ENCODE data around the gene TNFSF8. TPM values are rescaled to one million over a fixed set of nuclear protein-coding genes. Genes with fewer than 3 reads are reported as not detected.

TNFSF8 gene, protein sequence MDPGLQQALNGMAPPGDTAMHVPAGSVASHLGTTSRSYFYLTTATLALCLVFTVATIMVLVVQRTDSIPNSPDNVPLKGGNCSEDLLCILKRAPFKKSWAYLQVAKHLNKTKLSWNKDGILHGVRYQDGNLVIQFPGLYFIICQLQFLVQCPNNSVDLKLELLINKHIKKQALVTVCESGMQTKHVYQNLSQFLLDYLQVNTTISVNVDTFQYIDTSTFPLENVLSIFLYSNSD
- not detected in 2 replicates for polyA plus RNA-seq (2012; rRNA removed)
- polyA plus RNA-seq (2012; cell fraction: cytosol; rRNA removed): not detected in 2 replicates
- polyA plus RNA-seq (2012; cell fraction: nucleus; rRNA removed): not detected in 2 replicates

DNA sequence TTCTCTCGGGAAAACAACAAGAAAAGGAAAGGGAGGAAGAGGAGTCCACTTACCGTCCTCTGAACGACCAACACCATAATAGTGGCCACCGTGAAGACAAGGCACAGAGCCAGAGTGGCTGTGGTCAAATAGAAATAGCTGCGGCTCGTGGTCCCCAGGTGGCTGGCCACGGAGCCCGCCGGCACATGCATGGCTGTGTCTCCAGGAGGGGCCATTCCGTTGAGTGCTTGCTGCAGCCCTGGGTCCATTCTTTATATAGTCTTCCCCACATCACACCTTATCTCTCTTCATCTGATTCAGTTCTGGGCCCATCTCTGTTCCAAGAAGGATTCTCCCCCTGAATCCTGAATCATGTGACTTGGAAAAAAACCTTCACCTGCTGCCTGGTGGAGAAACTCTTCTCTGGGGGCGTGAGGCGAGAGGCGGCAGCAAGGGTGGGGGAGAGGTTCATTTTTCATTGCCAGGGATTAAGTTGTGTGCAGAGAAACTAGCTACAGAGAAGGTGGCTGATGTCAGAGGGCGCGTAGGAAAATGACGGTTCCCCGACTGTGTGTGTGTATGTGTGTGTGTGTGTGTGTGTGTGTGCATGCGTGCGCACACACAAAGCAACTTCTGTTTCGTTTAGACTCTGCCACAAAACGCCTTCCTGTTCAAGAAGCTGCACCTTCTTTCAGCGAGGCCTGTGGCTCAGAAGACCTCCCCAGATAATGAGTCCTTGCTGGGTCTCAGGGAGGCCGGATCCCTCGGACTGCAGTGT lies at the start of gene TNFSF8:
TSS of gene TNFSF8 (minus strand) at position 536 of the 757 bp plus-strand sequence. CDS start at position 248, 288 bp downstream.
- POLR2A ChIA-PET: no interaction called here

DNA sequence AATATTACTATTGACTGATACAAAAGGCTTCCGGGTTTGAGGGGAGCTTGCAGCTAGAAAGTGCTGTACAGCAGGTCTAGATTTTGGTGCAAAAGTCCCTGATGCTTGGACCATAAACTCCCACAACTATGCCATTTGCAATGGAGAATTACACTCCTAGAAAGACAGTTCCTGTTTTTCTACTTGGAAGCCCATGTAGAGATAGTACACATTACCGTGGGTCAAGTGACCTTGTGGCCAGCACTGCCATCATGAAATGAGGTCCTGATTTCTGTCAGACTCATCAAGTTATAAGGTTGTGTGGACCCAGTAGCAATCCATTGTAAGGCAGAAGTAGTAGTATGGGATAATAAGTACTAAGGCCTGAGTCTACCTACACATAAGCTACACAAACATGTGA lies 42.8 kb upstream of the TNFSF8 start:
- POLR2A ChIA-PET: no interaction called here
- TF ChIP-seq, protein P1, sequence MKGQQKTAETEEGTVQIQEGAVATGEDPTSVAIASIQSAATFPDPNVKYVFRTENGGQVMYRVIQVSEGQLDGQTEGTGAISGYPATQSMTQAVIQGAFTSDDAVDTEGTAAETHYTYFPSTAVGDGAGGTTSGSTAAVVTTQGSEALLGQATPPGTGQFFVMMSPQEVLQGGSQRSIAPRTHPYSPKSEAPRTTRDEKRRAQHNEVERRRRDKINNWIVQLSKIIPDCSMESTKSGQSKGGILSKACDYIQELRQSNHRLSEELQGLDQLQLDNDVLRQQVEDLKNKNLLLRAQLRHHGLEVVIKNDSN (IDR thresholded peaks at IDR 0.05; ENCODE audit: borderline replicate concordance, low read depth): no peak
- TF ChIP-seq FOXM1 (IDR thresholded peaks at IDR 0.05; ENCODE audit: low read depth) (no peak), TAF1 (IDR thresholded peaks at IDR 0.05; ENCODE audit: borderline replicate concordance, low read depth, low read length) (no peak), RFX5 (IDR thresholded peaks at IDR 0.05; ENCODE audit: low read length) (no peak), YY1 (IDR thresholded peaks at IDR 0.05; ENCODE audit: low read depth) (no peak), TEAD4 (IDR thresholded peaks at IDR 0.05; ENCODE audit: borderline replicate concordance, insufficient read depth) (no peak)
- TF ChIP-seq, protein P2, sequence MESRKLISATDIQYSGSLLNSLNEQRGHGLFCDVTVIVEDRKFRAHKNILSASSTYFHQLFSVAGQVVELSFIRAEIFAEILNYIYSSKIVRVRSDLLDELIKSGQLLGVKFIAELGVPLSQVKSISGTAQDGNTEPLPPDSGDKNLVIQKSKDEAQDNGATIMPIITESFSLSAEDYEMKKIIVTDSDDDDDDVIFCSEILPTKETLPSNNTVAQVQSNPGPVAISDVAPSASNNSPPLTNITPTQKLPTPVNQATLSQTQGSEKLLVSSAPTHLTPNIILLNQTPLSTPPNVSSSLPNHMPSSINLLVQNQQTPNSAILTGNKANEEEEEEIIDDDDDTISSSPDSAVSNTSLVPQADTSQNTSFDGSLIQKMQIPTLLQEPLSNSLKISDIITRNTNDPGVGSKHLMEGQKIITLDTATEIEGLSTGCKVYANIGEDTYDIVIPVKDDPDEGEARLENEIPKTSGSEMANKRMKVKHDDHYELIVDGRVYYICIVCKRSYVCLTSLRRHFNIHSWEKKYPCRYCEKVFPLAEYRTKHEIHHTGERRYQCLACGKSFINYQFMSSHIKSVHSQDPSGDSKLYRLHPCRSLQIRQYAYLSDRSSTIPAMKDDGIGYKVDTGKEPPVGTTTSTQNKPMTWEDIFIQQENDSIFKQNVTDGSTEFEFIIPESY (IDR thresholded peaks at IDR 0.05; ENCODE audit: borderline replicate concordance, low read depth): no peak
- 23% methylated on average over 2 of the region's 2 CpGs for WGBS (ENCODE audit: low lambda C conversion rate)

More for the DNA sequence above, at the start of gene TNFSF8:
- H2AFZ ChIP-seq (ENCODE audit: low read depth): no peak within 1 kb of the TSS
- DNase-seq: no peak
- H3K9ac ChIP-seq: no peak within 1 kb of the TSS
- H3K9me3 ChIP-seq: no peaks in the 10 kb centered on the region
- H4K20me1 ChIP-seq (ENCODE audit: insufficient read depth): no peaks in the 10 kb centered on the region
- H3K4me2 ChIP-seq: no peak within 1 kb of the TSS
- CTCF ChIA-PET: interaction anchor here (2.0 kb wide), 1 partner anchor 10 kb away, joined by 4 read pairs; no protein-coding TSS in a partner anchor
- H3K27me3 ChIP-seq (ENCODE audit: insufficient read depth): peaks cover 51% of the 10 kb centered on the region
- H3K4me1 ChIP-seq (ENCODE audit: control insufficient read depth in 1 of 2, insufficient read depth in 2 of 2, low read depth in 1 of 2, low read length in 1 of 2): no peaks in the 10 kb centered on the region
- no peaks in the 10 kb centered on the region for H3K36me3 ChIP-seq (replicated peaks in 1 of 2; ENCODE audit: control insufficient read depth in 1 of 2, insufficient read depth in 2 of 2, low read length in 1 of 2)
- no peaks in the 10 kb centered on the region for H3F3A ChIP-seq (replicated peaks; ENCODE audit: insufficient read depth)
- 58% methylated on average over 24 of the region's 24 CpGs for WGBS (ENCODE audit: low lambda C conversion rate)
- TF ChIP-seq ELF1 (IDR thresholded peaks at IDR 0.05) (no peak), FOXJ3 (CRISPR knock-in tag; IDR thresholded peaks at IDR 0.05) (no peak), TEAD4 (IDR thresholded peaks at IDR 0.05; ENCODE audit: borderline replicate concordance, insufficient read depth) (no peak), NFIC (IDR thresholded peaks at IDR 0.05; ENCODE audit: borderline replicate concordance) (no peak), NRF1 (IDR thresholded peaks at IDR 0.05; ENCODE audit: low read depth, low read length) (no peak), TAF1 (IDR thresholded peaks at IDR 0.05; ENCODE audit: borderline replicate concordance, low read depth, low read length) (no peak), RXRA (IDR thresholded peaks at IDR 0.05; ENCODE audit: borderline replicate concordance, low read depth) (no peak), SMC3 (IDR thresholded peaks at IDR 0.05; ENCODE audit: low read depth, low read length) (no peak)
- TF ChIP-seq, protein P3, sequence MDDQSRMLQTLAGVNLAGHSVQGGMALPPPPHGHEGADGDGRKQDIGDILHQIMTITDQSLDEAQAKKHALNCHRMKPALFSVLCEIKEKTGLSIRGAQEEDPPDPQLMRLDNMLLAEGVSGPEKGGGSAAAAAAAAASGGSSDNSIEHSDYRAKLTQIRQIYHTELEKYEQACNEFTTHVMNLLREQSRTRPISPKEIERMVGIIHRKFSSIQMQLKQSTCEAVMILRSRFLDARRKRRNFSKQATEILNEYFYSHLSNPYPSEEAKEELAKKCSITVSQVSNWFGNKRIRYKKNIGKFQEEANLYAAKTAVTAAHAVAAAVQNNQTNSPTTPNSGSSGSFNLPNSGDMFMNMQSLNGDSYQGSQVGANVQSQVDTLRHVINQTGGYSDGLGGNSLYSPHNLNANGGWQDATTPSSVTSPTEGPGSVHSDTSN (IDR thresholded peaks at IDR 0.05): no peak
- TF ChIP-seq, protein P1 (IDR thresholded peaks at IDR 0.05; ENCODE audit: borderline replicate concordance, low read depth): no peak
- TF ChIP-seq, protein P2 (IDR thresholded peaks at IDR 0.05; ENCODE audit: borderline replicate concordance, low read depth): no peak
- no peak within 1 kb of the TSS for H3K27ac ChIP-seq (ENCODE audit: low read depth in 2 of 2, low read length in 1 of 2)
- no peak within 1 kb of the TSS for H3K4me3 ChIP-seq (ENCODE audit: low read depth in 2 of 2, low read length in 1 of 2)
- no peaks in the 10 kb centered on the region for H3K9me2 ChIP-seq
- no peaks in the 10 kb centered on the region for H3K79me2 ChIP-seq (ENCODE audit: insufficient read depth)

More for the DNA sequence above, 42.8 kb upstream of the TNFSF8 start:
- Histone ChIP-seq H3K27ac (ENCODE audit: low read depth in 2 of 2, low read length in 1 of 2) (no peak overlapping the region), H3K79me2 (ENCODE audit: insufficient read depth) (no peaks in the 10 kb centered on the region), H3K27me3 (ENCODE audit: insufficient read depth) (no peaks in the 10 kb centered on the region; the same call in 1 of the 2 replicates), H3K9me3 (no peaks in the 10 kb centered on the region), H3K36me3 (replicated peaks in 1 of 2; ENCODE audit: control insufficient read depth in 1 of 2, insufficient read depth in 2 of 2, low read length in 1 of 2) (no peaks in the 10 kb centered on the region), H3K4me1 (ENCODE audit: control insufficient read depth in 1 of 2, insufficient read depth in 2 of 2, low read depth in 1 of 2, low read length in 1 of 2) (no peaks in the 10 kb centered on the region; a peak in 1 of 4 replicates), H3K9ac (no peak overlapping the region), H3K4me3 (ENCODE audit: low read depth in 2 of 2, low read length in 1 of 2) (no peak overlapping the region), H4K20me1 (ENCODE audit: insufficient read depth) (no peaks in the 10 kb centered on the region), H2AFZ (ENCODE audit: low read depth) (no peak overlapping the region), H3K4me2 (no peak overlapping the region), H3K9me2 (peaks cover 3% of the 10 kb centered on the region; the same call in 1 of the 2 replicates), H3F3A (replicated peaks; ENCODE audit: insufficient read depth) (no peaks in the 10 kb centered on the region)
- CTCF ChIA-PET: no interaction called here
- no peak for DNase-seq

Measured in SK-N-SH (cell line).